ENCODE data around the gene IGSF21.

Gene IGSF21

DNA sequence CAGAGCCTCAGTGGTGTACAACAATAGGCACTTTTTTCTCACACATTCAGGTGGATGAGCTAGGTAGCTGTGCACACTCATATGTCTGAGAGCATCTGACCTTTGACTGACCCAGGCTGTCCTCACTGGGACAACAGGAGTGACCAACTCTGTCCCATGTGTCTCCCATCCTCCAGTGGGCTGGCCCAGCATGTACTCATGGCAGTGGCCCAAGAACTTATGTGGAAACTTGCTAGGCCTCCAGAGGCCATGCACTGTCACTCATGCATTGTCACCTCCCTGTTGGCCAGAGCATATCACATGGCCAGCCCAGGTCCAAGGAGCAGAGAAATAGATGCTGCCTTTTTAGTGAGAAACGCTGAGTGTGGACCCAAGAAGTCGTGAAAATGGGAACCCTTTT is 158.8 kb downstream of the IGSF21 start:
- no peak overlapping the region for H3K27ac ChIP-seq
- TF ChIP-seq ZFX (IDR thresholded peaks at IDR 0.05), result no peak
- TF ChIP-seq, protein P1, sequence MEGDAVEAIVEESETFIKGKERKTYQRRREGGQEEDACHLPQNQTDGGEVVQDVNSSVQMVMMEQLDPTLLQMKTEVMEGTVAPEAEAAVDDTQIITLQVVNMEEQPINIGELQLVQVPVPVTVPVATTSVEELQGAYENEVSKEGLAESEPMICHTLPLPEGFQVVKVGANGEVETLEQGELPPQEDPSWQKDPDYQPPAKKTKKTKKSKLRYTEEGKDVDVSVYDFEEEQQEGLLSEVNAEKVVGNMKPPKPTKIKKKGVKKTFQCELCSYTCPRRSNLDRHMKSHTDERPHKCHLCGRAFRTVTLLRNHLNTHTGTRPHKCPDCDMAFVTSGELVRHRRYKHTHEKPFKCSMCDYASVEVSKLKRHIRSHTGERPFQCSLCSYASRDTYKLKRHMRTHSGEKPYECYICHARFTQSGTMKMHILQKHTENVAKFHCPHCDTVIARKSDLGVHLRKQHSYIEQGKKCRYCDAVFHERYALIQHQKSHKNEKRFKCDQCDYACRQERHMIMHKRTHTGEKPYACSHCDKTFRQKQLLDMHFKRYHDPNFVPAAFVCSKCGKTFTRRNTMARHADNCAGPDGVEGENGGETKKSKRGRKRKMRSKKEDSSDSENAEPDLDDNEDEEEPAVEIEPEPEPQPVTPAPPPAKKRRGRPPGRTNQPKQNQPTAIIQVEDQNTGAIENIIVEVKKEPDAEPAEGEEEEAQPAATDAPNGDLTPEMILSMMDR (conservative IDR thresholded peaks at IDR 0.05), result no peak

DNA sequence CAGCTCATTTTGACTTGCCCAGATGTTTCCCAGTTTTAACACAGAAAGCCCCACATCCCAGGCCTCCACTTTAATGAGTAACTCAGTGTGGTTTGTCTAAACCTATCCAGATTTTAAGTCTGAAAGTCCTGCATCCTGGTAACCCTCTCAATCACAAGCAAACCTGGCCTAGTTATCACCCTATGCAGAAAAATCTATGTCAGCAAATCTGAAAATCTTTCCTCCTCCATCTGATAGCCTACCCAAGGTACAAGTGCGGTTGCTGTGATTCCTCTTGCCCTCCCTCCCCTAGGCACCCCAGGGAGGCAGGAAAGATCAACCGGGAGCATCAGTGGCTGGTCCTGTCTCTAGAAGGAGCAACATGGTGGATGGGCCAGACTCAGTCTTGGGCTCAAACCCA is 163.7 kb downstream of the IGSF21 start:
- H3K27ac ChIP-seq, result no peak overlapping the region
- TF ChIP-seq, protein P1 (conservative IDR thresholded peaks at IDR 0.05), result no peak
- TF ChIP-seq ZFX (IDR thresholded peaks at IDR 0.05), result no peak

DNA sequence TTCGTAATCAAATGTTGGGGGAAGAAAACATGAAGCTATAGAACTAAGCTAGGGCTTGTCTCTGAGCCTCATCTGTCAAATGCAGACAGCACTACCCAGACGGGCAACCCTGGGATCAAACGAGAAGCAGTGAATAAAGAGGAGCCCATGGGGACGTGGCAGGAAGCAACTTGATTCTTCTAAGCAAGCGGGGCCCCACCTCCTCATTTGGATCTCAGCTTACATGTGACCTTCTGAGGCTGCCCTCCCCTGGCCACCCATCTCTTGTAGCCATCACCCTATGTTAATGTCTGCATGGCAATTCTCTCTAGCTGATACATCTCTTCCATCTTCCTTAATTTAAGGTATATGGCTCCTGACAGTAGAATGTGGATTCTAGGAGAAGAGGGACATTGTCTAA is 171.3 kb downstream of the IGSF21 start:
- H3K27ac ChIP-seq, result no peak overlapping the region
- no peak for TF ChIP-seq ZFX (IDR thresholded peaks at IDR 0.05)
- TF ChIP-seq, protein P1 (conservative IDR thresholded peaks at IDR 0.05), result no peak

DNA sequence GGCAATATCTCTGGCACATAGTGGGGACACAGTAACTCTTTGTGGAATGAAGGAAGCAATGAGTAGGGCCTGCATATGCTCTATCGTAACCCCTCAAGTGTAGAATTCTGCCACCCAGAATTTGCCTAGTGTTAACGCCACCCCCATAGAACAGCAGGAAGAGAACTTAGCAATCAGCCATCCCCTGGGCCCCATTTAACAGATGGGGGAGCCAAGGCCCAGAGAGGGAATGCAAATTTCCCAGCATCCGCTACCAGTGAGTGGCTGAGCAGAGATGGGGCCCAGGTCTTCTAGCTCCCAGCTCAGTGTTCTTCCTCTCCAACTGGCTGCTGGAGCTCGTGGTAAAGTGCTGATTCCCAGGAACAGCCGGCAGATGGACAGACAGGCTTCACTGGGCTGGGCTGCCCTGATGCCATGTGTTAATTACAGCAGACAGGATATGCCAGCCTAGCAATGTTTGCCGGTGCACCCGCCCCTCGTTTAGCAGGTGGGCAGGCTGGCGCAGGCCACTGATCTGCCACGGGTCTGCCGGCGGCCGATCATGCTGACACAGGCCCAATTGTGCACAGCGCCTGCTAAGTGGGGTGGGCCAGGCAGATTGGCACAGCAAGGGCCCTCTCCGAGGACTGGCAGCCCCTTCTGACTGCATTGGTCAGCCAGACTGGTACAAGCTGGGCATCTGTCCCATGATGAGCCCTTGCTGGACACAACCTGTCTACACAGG is 171.9 kb downstream of the IGSF21 start:
- TF ChIP-seq, protein P1 (conservative IDR thresholded peaks at IDR 0.05), result no peak
- no peak for TF ChIP-seq ZFX (IDR thresholded peaks at IDR 0.05)
- no peak overlapping the region for H3K27ac ChIP-seq

DNA sequence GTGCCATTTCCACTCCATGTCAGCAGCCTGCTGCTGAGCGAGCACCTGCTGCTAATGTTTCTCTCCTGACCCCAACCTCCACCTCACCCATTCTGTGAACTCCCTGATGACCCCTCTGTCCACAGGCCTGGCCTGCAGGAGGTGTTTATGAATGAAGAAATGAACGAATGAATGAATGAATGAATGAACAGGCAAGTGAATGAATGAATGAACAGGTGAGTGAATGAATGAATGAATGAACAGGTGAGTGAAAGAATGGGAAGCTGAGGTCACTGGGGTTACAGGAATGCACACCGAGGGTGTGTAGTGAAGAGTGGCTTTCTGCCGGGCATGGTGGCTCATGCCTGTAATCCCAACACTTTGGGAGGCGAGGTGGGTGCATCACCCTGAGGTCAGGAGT is 173.4 kb downstream of the IGSF21 start:
- TF ChIP-seq, protein P1 (conservative IDR thresholded peaks at IDR 0.05), result no peak
- TF ChIP-seq ZFX (IDR thresholded peaks at IDR 0.05), result no peak
- H3K27ac ChIP-seq, result no peak overlapping the region

DNA sequence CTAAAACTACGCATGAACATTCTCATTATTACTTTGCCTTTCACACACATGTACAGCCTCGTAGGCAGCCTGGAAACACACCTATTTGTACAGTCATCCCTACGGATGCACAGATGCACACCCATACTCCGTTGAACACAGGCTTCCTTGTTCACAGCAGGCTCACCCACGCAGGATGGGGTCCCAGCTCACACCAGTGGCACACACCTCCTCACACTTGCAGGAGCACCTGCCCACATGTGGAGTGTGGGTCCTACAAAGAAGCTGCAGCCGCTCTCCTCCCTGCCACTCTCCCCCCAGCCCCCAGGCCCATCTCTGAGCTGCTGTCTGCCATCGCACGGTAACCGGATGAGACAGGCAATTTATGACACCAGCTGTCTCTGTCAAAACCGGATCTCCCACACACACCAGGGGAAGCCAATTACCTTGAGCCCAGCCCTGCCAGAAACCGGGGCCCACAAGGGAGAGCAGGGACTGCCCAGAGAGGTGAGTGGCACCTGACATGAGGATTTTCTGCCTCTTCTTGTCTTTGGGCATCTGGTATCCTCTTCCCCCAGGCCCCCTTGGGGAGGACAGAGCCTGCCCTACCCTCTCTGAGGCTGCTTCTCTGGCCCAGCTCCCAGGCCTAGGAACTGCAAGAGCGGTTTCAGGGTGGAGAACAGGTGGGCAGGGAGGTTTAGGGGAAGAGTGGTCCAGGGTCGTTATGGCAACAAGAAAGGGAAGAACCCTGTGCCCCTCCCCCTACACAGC is 175.4 kb downstream of the IGSF21 start:
- TF ChIP-seq ZFX (IDR thresholded peaks at IDR 0.05), result no peak
- TF ChIP-seq, protein P1 (conservative IDR thresholded peaks at IDR 0.05), result no peak

More for the DNA sequence above, 175.4 kb downstream of the IGSF21 start:
- H3K27ac ChIP-seq, result no peak overlapping the region
